KMS-11 (cell line): ENCODE measurements around the gene PAF1.

ENCODE experiments used
- H2AFZ ChIP-seq: fragments of 200-600 bp; sonication (generic); 2 replicates; pipeline ENCODE4 v1.6.1; 2016; ENCODE audit warnings: antibody characterized with exemption, mixed run types, low read depth
- H3K27ac ChIP-seq: fragments of 200-600 bp; sonication (generic); 2 replicates; pipeline ENCODE4 v1.6.1; 2016; ENCODE audit warnings: mild to moderate bottlenecking, mixed run types
- H3K27me3 ChIP-seq: fragments of 200-600 bp; sonication (generic); 2 replicates; pipeline ENCODE4 v1.6.1; 2017; ENCODE audit warnings: mild to moderate bottlenecking, low read depth, mixed run types, moderate library complexity; ENCODE audit not compliant: insufficient read depth
- H3K36me3 ChIP-seq: fragments of 200-600 bp; sonication (generic); 2 replicates; pipeline ENCODE4 v1.6.1; 2017; ENCODE audit warnings: mild to moderate bottlenecking, mixed run types; ENCODE audit not compliant: insufficient read depth
- H3K4me1 ChIP-seq: fragments of 200-600 bp; sonication (generic); 2 replicates; pipeline ENCODE4 v1.6.1; 2016; ENCODE audit warnings: mild to moderate bottlenecking, low read depth, mixed run types; ENCODE audit not compliant: poor library complexity, severe bottlenecking
- H3K4me2 ChIP-seq: fragments of 200-600 bp; sonication (generic); 2 replicates; pipeline ENCODE4 v1.7.0; 2016; ENCODE audit warnings: mild to moderate bottlenecking, mixed run types
- H3K4me3 ChIP-seq: fragments of 200-600 bp; sonication (generic); IDR thresholded peaks from 2 replicates; pipeline ENCODE4 v1.6.1; 2017; ENCODE audit warnings: low read depth, low read length, mixed read lengths; ENCODE audit not compliant: insufficient read depth
- H3K79me2 ChIP-seq: fragments of 200-600 bp; sonication (generic); 2 replicates; pipeline ENCODE4 v1.6.1; 2016; ENCODE audit warnings: low read depth, mixed run types; ENCODE audit not compliant: insufficient read depth
- H3K9ac ChIP-seq: fragments of 200-600 bp; sonication (generic); 2 replicates; pipeline ENCODE4 v1.6.1; 2016; ENCODE audit warnings: mild to moderate bottlenecking, mixed run types
- H4K20me1 ChIP-seq: fragments of 200-600 bp; sonication (generic); 2 replicates; pipeline ENCODE4 v1.6.1; 2016; ENCODE audit warnings: mild to moderate bottlenecking, mixed run types; ENCODE audit not compliant: insufficient read depth
- CTCF ChIP-seq: fragments of 200-600 bp; sonication (generic); conservative IDR thresholded peaks from 2 replicates; pipeline ENCODE4 v1.6.1; 2017; ENCODE audit warnings: low read depth, mild to moderate bottlenecking, antibody characterized with exemption, low read length, moderate library complexity, mixed read lengths

The PAF1 gene

GRCh38 chr19:39339674-39340073 lies 51.2 kb downstream of the PAF1 start:
- Histone ChIP-seq H4K20me1 (no peaks in the 10 kb centered on the region), H3K4me3 (no peak overlapping the region), H3K9ac (no peak overlapping the region), H3K4me2 (no peak overlapping the region), H3K79me2 (peaks cover 29% of the 10 kb centered on the region), H3K4me1 (peaks cover 46% of the 10 kb centered on the region), H2AFZ (no peak overlapping the region), H3K27me3 (no peaks in the 10 kb centered on the region), H3K36me3 (no peaks in the 10 kb centered on the region), H3K27ac (no peak overlapping the region)
- no peak for TF ChIP-seq CTCF

- H3K36me3 ChIP-seq: no peaks in the 10 kb centered on the region
- no peaks in the 10 kb centered on the region for H4K20me1 ChIP-seq
- peak overlapping the region; percentile 53; the same call in 1 of the 2 replicates for H3K27ac ChIP-seq
- H3K4me3 ChIP-seq: no peak overlapping the region
- H3K9ac ChIP-seq: no peak overlapping the region; the same call in 1 of the 2 replicates
- peaks cover 25% of the 10 kb centered on the region; the same call in 1 of the 2 replicates for H3K79me2 ChIP-seq
- TF ChIP-seq CTCF: no peak
- peaks cover 36% of the 10 kb centered on the region for H3K4me1 ChIP-seq
- no peaks in the 10 kb centered on the region for H3K27me3 ChIP-seq
- peak overlapping the region; percentile 69 for H3K4me2 ChIP-seq
- peak overlapping the region; percentile 58; the same call in 1 of the 2 replicates for H2AFZ ChIP-seq
These were observed 54.4 kb downstream of the PAF1 start for GRCh38 chr19:39336483-39336882.
